GM12891 (cell line): Measurements from ENCODE around the gene LRP5.

Experiments
- PAX5 ChIP-seq: IDR thresholded peaks from 2 replicates; pipeline ENCODE4 v1.6.1; 2011; ENCODE audit warnings: low read length, moderate library complexity, mild to moderate bottlenecking; ENCODE audit not compliant: insufficient read depth, severe bottlenecking
- POLR2A ChIP-seq: IDR thresholded peaks from 2 replicates; pipeline ENCODE4 v1.6.1; 2011; ENCODE audit warnings: low read depth, low read length, control low read depth
- POLR2AphosphoS5 ChIP-seq: IDR thresholded peaks from 2 replicates; pipeline ENCODE4 v1.6.1; 2011; ENCODE audit warnings: low read depth, low read length, control low read depth
- POU2F2 ChIP-seq: IDR thresholded peaks from 2 replicates; pipeline ENCODE4 v1.6.1; 2011; ENCODE audit warnings: low read depth, mild to moderate bottlenecking, control low read depth, low read length, moderate library complexity
- SPI1 ChIP-seq: IDR thresholded peaks from 2 replicates; pipeline ENCODE4 v1.6.1; 2011; ENCODE audit warnings: low read depth, low read length, control low read depth
- TAF1 ChIP-seq: IDR thresholded peaks from 2 replicates; pipeline ENCODE4 v1.6.1; 2011; ENCODE audit warnings: low read depth, low read length, control low read depth

DNA sequence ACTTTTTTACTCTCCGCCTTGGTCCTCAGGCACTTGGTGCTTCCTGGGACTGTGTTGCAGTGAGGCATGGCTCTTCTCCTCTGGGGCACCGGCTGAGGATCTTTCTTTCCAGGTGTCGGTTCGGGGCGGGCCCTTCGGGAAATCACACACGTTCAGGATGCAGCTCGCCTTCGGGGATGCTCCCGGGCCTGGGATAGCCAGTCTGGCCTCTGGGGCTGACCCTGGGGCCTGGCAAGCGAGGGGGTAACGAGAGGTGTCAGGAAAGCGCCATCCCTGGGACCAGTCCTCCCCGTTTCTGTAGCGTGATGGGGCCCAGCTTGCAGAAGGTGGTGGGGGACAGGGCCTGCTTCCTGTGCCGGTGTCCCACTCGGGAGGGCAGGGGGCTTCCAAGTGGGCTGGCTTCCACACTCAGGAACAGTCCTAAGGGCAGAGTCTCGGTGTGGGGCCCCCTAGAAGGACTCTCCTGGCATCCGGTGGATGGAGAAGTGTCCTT is 53.6 kb downstream of the LRP5 start:
- no peak for TF ChIP-seq POLR2A
- no peak for TF ChIP-seq POLR2AphosphoS5
- TF ChIP-seq TAF1 = no peak
- no peak for TF ChIP-seq SPI1
- TF ChIP-seq POU2F2 = no peak
- no peak for TF ChIP-seq PAX5
